B cell (primary cell): Measurements from ENCODE around the gene PIWIL4. TPM values are rescaled to one million over a fixed set of nuclear protein-coding genes. Genes with fewer than 3 reads are reported as not detected.

ENCODE experiments used
- ATAC-seq: fragments of 200-7000 bp; cut with Tn5 transposase; one replicate; pipeline ENCODE4 v1.10.0; 2021; ENCODE audit warnings: low read depth, mild to moderate bottlenecking, moderate number of reproducible peaks, moderate library complexity
- CTCF ChIA-PET: fragments of 350-600 bp; sonication (Branson Sonifier 250); formaldehyde crosslinking; loops from one replicate; lab custom pipeline; 2021; ENCODE audit warnings: antibody characterized with exemption, inconsistent platforms; lab: Charles Lee
- POLR2A ChIA-PET: fragments of 350-600 bp; sonication (Branson Sonifier 250); formaldehyde crosslinking; loops from one replicate; lab custom pipeline; 2021; ENCODE audit warnings: antibody characterized with exemption; lab: Charles Lee
- DNase-seq: peaks from one replicate; pipeline ENCODE4 v3.0.0; 2013
- H2AFZ ChIP-seq: 2 replicates; pipeline ENCODE4 v1.6.1; 2012; ENCODE audit warnings: mild to moderate bottlenecking, low read depth, low read length; ENCODE audit not compliant: insufficient read depth, poor library complexity, severe bottlenecking
- H3K27ac ChIP-seq, 2 donors: 1 replicate in 1 of 2; 2 replicates in 1 of 2; pipeline ENCODE4 v1.5.1; 2012 to 2013; ENCODE audit warnings: low read length in 2 of 2, mild to moderate bottlenecking in 2 of 2, moderate library complexity in 1 of 2
- H3K27me3 ChIP-seq, 4 experiments: fragments of 200-600 bp in 1 of 4; sonication (generic) in 1 of 4; replicated peaks in 1 of 4; 1 replicate in 2 of 4; 2 replicates in 2 of 4; pipeline versions ENCODE4 v1.6.1 to v1.7.0; 2013 to 2016; ENCODE audit warnings: low read length in 3 of 4, mild to moderate bottlenecking in 2 of 4, mixed read lengths in 1 of 4, moderate library complexity in 1 of 4; ENCODE audit not compliant: insufficient read depth in 4 of 4, control insufficient read depth in 3 of 4; ENCODE audit errors: control extremely low read depth in 1 of 4
- H3K36me3 ChIP-seq, 2 experiments: replicated peaks in 1 of 2; 1 replicate in 1 of 2; 2 replicates in 1 of 2; pipeline versions ENCODE4 v1.6.1 to v1.7.1; 2013; ENCODE audit warnings: low read length in 1 of 2; ENCODE audit not compliant: insufficient read depth in 2 of 2, control insufficient read depth in 1 of 2; ENCODE audit errors: control extremely low read depth in 1 of 2, extremely low read depth in 1 of 2
- H3K4me1 ChIP-seq, 2 donors: fragments of 200-600 bp in 1 of 2; sonication (generic) in 1 of 2; 1 replicate in 1 of 2; 2 replicates in 1 of 2; pipeline versions ENCODE4 v1.5.1 to v1.6.1; 2013 to 2017; ENCODE audit warnings: low read length in 2 of 2; ENCODE audit not compliant: control insufficient read depth in 2 of 2, insufficient read depth in 2 of 2
- H3K4me2 ChIP-seq: replicated peaks from 2 replicates; pipeline ENCODE3; 2012; ENCODE audit warnings: mild to moderate bottlenecking, low read depth, low read length; ENCODE audit not compliant: poor library complexity, severe bottlenecking
- H3K4me3 ChIP-seq, 5 experiments: fragments of 200-600 bp in 1 of 5; sonication (generic) in 1 of 5; 1 replicate in 3 of 5; 2 replicates in 2 of 5; pipeline versions ENCODE4 v1.5.1 to v1.7.0; 2011 to 2016; ENCODE audit warnings: low read length in 4 of 5, mild to moderate bottlenecking in 4 of 5, low read depth in 2 of 5, control low read depth in 1 of 5, moderate library complexity in 1 of 5; ENCODE audit not compliant: insufficient read depth in 1 of 5; ENCODE audit errors: control extremely low read depth in 1 of 5, extremely low read depth in 1 of 5
- H3K79me2 ChIP-seq: fragments of 200-600 bp; sonication (generic); one replicate; pipeline ENCODE4 v1.6.0; 2016; ENCODE audit warnings: low read length; ENCODE audit not compliant: control insufficient read depth, insufficient read depth
- H3K9ac ChIP-seq: fragments of 200-600 bp; sonication (generic); 2 replicates; pipeline ENCODE4 v1.6.1; 2017; ENCODE audit warnings: mild to moderate bottlenecking, low read length, moderate library complexity
- H3K9me3 ChIP-seq, 3 donors: one replicate each; pipeline versions ENCODE4 v1.6.1 to v1.7.1; 2013; ENCODE audit warnings: low read length in 2 of 3; ENCODE audit not compliant: control insufficient read depth in 2 of 3, insufficient read depth in 1 of 3; ENCODE audit errors: control extremely low read depth in 1 of 3
- H4K20me1 ChIP-seq: 2 replicates; pipeline ENCODE4 v1.6.0; 2012; ENCODE audit warnings: mild to moderate bottlenecking, low read length; ENCODE audit not compliant: insufficient read depth, control insufficient read depth, poor library complexity, severe bottlenecking
- H3K27ac Mint-ChIP-seq: one replicate; pipeline ENCODE4 v1.8.0; 2021; ENCODE audit warnings: mixed read lengths
- H3K27me3 Mint-ChIP-seq: one replicate; pipeline ENCODE4 v1.8.0; 2021; ENCODE audit warnings: mixed read lengths
- H3K4me1 Mint-ChIP-seq: one replicate; pipeline ENCODE4 v1.8.0; 2021; ENCODE audit warnings: mixed read lengths
- H3K4me3 Mint-ChIP-seq: one replicate; pipeline ENCODE4 v1.8.0; 2021; ENCODE audit warnings: mixed read lengths
- H3K9me3 Mint-ChIP-seq: one replicate; pipeline ENCODE4 v1.8.0; 2022; ENCODE audit warnings: mixed read lengths; ENCODE audit not compliant: insufficient read depth
- EZH2 ChIP-seq: IDR thresholded peaks from 2 replicates; pipeline ENCODE4 v1.6.1; 2012; ENCODE audit warnings: borderline replicate concordance, low read depth, mild to moderate bottlenecking, moderate library complexity, low read length; ENCODE audit not compliant: insufficient read depth, poor library complexity, severe bottlenecking
- WGBS: methylation state at CpG from one replicate; pipeline ENCODE4 v1.1.5; 2013; ENCODE audit warnings: missing lambda C conversion rate; ENCODE audit not compliant: insufficient coverage; 5-methylcytosine and 5-hydroxymethylcytosine counted together
- intact Hi-C: fragments of 100-400 bp; cut with micrococcal nuclease; formaldehyde crosslinking; loops from one replicate; pipeline ENCODE4 v1.10.0; 2022
- polyA plus RNA-seq: library from polyadenylated mRNA; depleted of rRNA; stranded (reverse); fragments of >200 nt; gene quantifications from 2 replicates; pipeline ENCODE4 v1.2.3, GENCODE V29; 2012
- total RNA-seq, 2 donors: library from RNA; stranded (reverse); fragments of 120-200 nt in 1 of 2; gene quantifications; 1 replicate in 1 of 2; 2 replicates in 1 of 2; pipeline versions ENCODE4 v1.2.3 to v1.2.4, GENCODE V29; 2013 to 2022
- TF ChIP-seq, protein P1 (sequence below): fragments of 200-600 bp; IDR thresholded peaks from one replicate; pipeline ENCODE4 v1.8.0; 2022; ENCODE audit warnings: antibody characterized with exemption, mild to moderate bottlenecking

PIWIL4 gene
- total and polyA plus RNA-seq, 2 donors (not counting 1 experiment from before 2014, with no cell fraction given), result 0.67 to 1.4 TPM

DNA sequence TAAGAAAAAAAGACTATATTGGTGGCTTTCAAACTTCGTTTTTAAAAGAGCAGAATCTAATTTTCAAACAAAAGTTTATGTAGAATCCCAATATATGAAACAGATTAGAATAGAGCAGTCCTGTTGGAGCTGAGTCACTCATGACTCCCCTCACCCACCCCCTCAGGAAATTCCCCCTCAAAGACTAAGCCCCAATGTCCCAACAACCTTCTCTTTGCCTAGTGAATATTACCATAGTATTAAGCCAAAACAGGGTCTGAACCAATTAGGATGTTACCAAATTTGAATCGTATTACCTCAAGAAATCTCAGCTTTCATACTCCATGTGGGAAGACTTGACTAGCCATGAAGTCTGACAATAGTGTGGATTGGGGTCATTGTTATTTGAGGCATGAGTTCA lies 7.8 kb upstream of the PIWIL4 start:
- Mint-ChIP-seq H3K4me3 (no peak overlapping the region), H3K27me3 (peaks cover 3% of the 10 kb centered on the region), H3K9me3 (no peaks in the 10 kb centered on the region), H3K4me1 (peaks cover 3% of the 10 kb centered on the region), H3K27ac (no peak overlapping the region)
- Histone ChIP-seq H3K9me3 (no peaks in the 10 kb centered on the region), H3K36me3 (no peaks in the 10 kb centered on the region), H3K4me1 (peaks cover 0 to 5% of the 10 kb centered on the region in 2 donors), H3K4me2 (no peak overlapping the region), H3K4me3 (no peak overlapping the region), H4K20me1 (no peaks in the 10 kb centered on the region), H2AFZ (no peak overlapping the region), H3K27me3 (no peaks in the 10 kb centered on the region), H3K9ac (no peak overlapping the region), H3K79me2 (no peaks in the 10 kb centered on the region), H3K27ac (no peak overlapping the region)
- ChIA-PET POLR2A (no interaction called here), CTCF (no interaction called here)
- TF ChIP-seq EZH2, result no peak
- TF ChIP-seq, protein P1, sequence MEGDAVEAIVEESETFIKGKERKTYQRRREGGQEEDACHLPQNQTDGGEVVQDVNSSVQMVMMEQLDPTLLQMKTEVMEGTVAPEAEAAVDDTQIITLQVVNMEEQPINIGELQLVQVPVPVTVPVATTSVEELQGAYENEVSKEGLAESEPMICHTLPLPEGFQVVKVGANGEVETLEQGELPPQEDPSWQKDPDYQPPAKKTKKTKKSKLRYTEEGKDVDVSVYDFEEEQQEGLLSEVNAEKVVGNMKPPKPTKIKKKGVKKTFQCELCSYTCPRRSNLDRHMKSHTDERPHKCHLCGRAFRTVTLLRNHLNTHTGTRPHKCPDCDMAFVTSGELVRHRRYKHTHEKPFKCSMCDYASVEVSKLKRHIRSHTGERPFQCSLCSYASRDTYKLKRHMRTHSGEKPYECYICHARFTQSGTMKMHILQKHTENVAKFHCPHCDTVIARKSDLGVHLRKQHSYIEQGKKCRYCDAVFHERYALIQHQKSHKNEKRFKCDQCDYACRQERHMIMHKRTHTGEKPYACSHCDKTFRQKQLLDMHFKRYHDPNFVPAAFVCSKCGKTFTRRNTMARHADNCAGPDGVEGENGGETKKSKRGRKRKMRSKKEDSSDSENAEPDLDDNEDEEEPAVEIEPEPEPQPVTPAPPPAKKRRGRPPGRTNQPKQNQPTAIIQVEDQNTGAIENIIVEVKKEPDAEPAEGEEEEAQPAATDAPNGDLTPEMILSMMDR, result no peak
- intact Hi-C loops, result no loop called here
- ATAC-seq (no peak), DNase-seq (no peak)
- no CpG with 5 or more reads among the region's 2 CpGs for WGBS

DNA sequence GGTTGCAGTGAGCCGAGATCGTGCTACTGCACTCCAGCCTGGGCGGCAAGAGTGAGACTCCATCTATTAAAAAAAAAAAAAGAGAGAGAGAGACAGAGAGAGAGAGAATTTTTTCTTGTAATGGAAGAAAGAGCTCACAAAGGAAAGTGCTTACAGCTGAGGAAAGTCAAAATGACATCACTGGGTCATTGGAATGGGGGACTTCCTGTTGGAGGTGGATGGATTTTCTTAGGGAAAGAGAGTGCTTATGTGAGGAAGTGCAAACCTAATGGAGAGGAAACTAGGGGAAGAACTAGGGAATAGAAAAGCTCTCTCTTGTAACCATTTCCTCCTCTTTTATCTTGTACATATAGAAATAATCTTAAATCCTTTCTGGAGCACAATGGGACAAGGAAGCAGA lies 6.3 kb upstream of the PIWIL4 start:
- ATAC-seq (no peak), DNase-seq (no peak)
- Mint-ChIP-seq H3K4me3 (no peak overlapping the region), H3K27me3 (peaks cover 3% of the 10 kb centered on the region), H3K27ac (no peak overlapping the region), H3K9me3 (no peaks in the 10 kb centered on the region), H3K4me1 (peaks cover 3% of the 10 kb centered on the region)
- Histone ChIP-seq H3K36me3 (no peaks in the 10 kb centered on the region), H3K4me1 (peaks cover 0 to 5% of the 10 kb centered on the region in 2 donors), H3K27ac (no peak overlapping the region), H3K9me3 (no peaks in the 10 kb centered on the region), H3K4me2 (no peak overlapping the region), H2AFZ (no peak overlapping the region), H3K79me2 (no peaks in the 10 kb centered on the region), H3K27me3 (no peaks in the 10 kb centered on the region), H3K9ac (no peak overlapping the region), H4K20me1 (no peaks in the 10 kb centered on the region), H3K4me3 (no peak overlapping the region)
- ChIA-PET CTCF (no interaction called here), POLR2A (no interaction called here)
- TF ChIP-seq, protein P1, result no peak
- no peak for TF ChIP-seq EZH2
- no CpG with 5 or more reads among the region's 3 CpGs for WGBS
- intact Hi-C loops, result no loop called here
